NT2/D1 (cell line): ENCODE data around the gene TRAIP.

Experiments used
- SUZ12 ChIP-seq: IDR thresholded peaks from 2 replicates; pipeline ENCODE4 v1.6.1; 2011; ENCODE audit not compliant: insufficient read length, insufficient read depth; ENCODE audit errors: extremely low read depth
- YY1 ChIP-seq: IDR thresholded peaks from 2 replicates; pipeline ENCODE4 v1.6.1; 2011; ENCODE audit not compliant: insufficient read length, insufficient read depth
- ZNF274 ChIP-seq: IDR thresholded peaks from 2 replicates; pipeline ENCODE4 v1.6.1; 2011; ENCODE audit warnings: mild to moderate bottlenecking, low read depth, low read length

DNA sequence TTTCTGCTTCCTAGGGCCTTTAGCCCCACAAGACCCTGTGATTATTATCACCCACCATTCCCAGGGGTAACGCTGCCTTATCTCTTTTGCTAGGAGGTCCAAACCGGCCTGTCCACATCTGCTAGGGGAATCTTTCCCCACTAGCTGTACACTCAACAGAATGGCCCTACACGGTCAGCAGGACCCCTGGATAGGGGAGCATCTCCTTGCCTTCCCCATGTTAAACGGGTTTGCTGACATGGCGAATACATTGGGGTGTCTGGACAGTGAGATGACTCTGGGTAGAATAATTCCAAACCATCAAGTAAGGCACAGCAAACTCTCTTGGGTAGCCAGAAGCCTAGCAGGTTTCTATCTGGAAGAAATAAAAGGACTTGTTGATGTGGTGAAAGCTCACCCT, 702 bp downstream of the TRAIP start:
- TF ChIP-seq ZNF274 (no peak), SUZ12 (no peak), YY1 (no peak)
